ENCODE data around the gene EFCAB6.

DNA sequence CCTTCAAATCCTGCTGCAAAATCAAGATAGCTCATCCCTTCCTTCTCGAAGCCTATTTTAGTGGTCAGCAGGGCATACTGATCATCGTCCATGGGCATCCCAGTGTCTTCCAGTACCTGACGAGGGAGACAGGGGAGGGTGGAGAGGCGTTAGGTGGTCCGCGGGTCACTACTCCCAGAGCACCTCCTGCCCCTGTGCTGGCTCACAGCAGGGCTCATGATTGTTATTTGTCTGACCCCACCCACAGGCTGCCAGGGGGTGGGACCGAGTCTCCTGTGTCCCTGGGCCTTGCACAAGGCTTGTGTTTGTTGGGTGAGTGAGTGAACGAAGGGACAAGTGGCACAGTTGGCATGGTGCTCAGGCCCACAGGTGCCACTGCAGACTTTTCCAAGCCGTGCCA, 177.0 kb downstream of the EFCAB6 start:
- TF ChIP-seq, protein P1, sequence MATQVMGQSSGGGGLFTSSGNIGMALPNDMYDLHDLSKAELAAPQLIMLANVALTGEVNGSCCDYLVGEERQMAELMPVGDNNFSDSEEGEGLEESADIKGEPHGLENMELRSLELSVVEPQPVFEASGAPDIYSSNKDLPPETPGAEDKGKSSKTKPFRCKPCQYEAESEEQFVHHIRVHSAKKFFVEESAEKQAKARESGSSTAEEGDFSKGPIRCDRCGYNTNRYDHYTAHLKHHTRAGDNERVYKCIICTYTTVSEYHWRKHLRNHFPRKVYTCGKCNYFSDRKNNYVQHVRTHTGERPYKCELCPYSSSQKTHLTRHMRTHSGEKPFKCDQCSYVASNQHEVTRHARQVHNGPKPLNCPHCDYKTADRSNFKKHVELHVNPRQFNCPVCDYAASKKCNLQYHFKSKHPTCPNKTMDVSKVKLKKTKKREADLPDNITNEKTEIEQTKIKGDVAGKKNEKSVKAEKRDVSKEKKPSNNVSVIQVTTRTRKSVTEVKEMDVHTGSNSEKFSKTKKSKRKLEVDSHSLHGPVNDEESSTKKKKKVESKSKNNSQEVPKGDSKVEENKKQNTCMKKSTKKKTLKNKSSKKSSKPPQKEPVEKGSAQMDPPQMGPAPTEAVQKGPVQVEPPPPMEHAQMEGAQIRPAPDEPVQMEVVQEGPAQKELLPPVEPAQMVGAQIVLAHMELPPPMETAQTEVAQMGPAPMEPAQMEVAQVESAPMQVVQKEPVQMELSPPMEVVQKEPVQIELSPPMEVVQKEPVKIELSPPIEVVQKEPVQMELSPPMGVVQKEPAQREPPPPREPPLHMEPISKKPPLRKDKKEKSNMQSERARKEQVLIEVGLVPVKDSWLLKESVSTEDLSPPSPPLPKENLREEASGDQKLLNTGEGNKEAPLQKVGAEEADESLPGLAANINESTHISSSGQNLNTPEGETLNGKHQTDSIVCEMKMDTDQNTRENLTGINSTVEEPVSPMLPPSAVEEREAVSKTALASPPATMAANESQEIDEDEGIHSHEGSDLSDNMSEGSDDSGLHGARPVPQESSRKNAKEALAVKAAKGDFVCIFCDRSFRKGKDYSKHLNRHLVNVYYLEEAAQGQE (IDR thresholded peaks at IDR 0.05) = no peak
- TF ChIP-seq EGR1 (IDR thresholded peaks at IDR 0.05; ENCODE audit: low read depth in 2 of 2) (no peak), RXRA (IDR thresholded peaks at IDR 0.05) (no peak), GABPA (IDR thresholded peaks at IDR 0.05 in 1 of 2, conservative IDR thresholded peaks at IDR 0.05 in 1 of 2) (no peak), FOXA1 (IDR thresholded peaks at IDR 0.05) (no peak), TAF1 (conservative IDR thresholded peaks at IDR 0.05) (no peak), SP1 (IDR thresholded peaks at IDR 0.05) (no peak), JUND (IDR thresholded peaks at IDR 0.05) (no peak)
- TF ChIP-seq, protein P2, sequence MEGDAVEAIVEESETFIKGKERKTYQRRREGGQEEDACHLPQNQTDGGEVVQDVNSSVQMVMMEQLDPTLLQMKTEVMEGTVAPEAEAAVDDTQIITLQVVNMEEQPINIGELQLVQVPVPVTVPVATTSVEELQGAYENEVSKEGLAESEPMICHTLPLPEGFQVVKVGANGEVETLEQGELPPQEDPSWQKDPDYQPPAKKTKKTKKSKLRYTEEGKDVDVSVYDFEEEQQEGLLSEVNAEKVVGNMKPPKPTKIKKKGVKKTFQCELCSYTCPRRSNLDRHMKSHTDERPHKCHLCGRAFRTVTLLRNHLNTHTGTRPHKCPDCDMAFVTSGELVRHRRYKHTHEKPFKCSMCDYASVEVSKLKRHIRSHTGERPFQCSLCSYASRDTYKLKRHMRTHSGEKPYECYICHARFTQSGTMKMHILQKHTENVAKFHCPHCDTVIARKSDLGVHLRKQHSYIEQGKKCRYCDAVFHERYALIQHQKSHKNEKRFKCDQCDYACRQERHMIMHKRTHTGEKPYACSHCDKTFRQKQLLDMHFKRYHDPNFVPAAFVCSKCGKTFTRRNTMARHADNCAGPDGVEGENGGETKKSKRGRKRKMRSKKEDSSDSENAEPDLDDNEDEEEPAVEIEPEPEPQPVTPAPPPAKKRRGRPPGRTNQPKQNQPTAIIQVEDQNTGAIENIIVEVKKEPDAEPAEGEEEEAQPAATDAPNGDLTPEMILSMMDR (IDR thresholded peaks at IDR 0.05; ENCODE audit: low read depth, low read length, missing input control) = no peak
